Measurements from ENCODE around the gene SLC23A3. TPM values are rescaled to one million over a fixed set of nuclear protein-coding genes. Genes with fewer than 3 reads are reported as not detected.

Gene SLC23A3
- total RNA-seq, 1 donor from 2014 or later: 0.64 TPM

- no peak for ATAC-seq
These were observed 29.1 kb downstream of the SLC23A3 start for GRCh38 chr2:219140722-219141121.

DNA sequence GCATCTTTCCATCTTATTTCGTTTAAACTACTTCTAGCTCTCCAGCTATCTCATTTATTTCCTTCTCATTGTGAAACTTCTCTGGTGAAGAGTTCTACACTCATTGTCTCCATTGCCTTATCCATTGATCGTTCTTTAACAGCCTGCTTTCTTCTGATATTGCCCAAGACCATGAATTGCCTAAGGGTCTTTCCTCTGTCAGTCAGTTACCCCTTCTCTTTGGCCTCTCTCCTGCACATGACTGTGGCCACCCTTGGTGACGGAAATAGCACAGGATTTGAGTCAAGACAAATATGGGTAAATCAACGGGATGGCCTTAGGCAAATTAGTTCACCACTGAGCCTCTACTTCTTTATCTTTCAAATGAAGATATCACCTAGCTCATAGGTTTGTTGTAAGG lies 35.9 kb downstream of the SLC23A3 start:
- ATAC-seq: no peak

- no peak for ATAC-seq
These were observed 38.1 kb downstream of the SLC23A3 start for GRCh38 chr2:219131744-219132143.

GRCh38 chr2:219131327-219131726 lies 38.5 kb downstream of the SLC23A3 start:
- no peak for ATAC-seq

DNA sequence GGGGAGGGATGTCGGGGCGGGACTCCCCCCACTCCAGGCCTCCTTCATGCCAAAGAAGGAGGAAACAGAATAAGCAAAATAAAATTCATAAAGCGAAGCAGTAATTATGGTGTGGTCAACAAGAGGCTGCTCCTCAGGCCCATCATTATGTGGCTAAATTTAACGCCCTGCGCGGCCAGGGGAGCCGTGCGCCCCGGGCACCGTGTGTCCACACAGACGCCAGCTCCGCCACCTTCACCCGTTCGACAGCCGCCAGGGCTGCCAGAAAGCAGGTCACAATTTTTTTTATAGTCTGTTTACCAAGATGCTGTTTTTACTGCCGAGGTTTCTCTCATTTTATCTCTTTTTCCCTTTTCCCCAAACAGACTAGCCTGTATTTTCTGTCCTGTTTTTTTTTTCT lies 40.2 kb downstream of the SLC23A3 start:
- no peak for ATAC-seq

DNA sequence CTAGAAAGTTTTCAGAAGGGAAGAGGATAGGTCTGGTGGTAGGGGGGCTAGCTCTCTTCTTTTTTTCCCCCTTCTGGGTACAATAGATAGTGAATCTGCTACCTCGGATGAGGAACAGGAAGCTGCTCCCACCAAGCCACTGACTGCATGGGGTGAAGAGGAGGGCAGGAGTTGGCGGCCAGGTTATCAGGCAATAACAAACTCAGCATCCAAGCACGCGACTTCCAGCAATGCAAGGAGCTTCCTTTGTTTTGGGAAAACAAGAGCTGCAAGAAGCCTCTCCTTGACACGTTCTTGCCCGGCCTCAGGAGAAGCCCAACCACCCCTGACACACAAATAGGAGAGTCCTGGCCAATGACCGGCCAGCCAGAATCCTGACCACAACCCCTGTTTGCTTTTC lies 41.4 kb downstream of the SLC23A3 start:
- no peak for ATAC-seq

GRCh38 chr2:219127037-219127635 lies 42.7 kb downstream of the SLC23A3 start:
- ATAC-seq: no peak

DNA sequence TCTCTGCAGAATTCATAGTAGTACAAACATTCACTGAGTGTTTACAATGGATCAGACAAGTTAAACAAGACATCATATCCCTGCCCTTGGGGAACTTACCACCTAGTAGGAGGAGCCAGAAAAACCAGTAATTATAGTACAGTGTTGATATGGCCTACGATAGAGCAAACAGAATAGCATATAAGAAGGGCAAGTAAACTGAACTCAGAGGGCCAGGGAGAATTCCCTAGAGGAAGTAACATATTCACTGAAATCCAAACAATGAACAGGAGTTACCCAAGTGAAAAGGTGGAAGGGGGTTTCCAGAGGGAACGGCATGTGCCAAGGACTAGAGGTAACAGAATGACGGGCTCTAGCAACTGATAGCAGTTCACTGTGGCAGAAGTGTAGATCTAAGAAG lies 43.3 kb downstream of the SLC23A3 start:
- ATAC-seq: no peak

- ATAC-seq: no peak
These were observed 44.0 kb downstream of the SLC23A3 start for GRCh38 chr2:219125886-219126270.

DNA sequence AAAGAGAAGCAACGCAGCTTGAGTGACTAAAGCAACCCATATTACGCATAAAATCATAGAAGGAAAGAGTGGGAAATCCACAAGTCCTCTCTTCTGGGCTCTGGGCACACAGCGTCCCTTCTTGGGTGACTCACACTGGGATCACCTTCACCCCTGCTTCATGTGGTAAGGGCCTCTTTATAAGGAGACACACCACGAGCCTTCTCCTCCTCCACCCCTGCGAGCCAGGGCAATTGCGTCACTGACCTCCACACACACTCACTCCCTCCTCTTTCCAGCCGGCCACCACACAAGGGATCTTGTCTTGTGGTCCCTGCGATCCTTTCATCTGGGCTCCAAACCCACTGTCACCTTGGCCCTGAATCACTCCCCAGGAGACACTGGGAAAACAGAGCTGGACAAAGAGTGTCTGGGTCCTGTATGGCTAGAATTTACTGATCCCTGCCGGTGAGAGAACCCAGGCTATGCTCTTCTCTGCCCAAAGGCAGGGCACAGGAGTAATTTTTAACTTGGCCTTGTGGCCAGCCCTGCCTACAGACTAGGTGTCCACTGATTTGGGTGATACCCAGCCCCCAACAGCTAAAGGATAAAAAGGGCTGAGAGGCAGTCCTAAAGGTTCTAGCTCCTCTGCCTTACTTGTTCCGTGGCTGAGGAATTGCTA lies 44.5 kb downstream of the SLC23A3 start:
- ATAC-seq: no peak

GRCh38 chr2:219124381-219125110 lies 45.3 kb downstream of the SLC23A3 start:
- ATAC-seq: no peak

DNA sequence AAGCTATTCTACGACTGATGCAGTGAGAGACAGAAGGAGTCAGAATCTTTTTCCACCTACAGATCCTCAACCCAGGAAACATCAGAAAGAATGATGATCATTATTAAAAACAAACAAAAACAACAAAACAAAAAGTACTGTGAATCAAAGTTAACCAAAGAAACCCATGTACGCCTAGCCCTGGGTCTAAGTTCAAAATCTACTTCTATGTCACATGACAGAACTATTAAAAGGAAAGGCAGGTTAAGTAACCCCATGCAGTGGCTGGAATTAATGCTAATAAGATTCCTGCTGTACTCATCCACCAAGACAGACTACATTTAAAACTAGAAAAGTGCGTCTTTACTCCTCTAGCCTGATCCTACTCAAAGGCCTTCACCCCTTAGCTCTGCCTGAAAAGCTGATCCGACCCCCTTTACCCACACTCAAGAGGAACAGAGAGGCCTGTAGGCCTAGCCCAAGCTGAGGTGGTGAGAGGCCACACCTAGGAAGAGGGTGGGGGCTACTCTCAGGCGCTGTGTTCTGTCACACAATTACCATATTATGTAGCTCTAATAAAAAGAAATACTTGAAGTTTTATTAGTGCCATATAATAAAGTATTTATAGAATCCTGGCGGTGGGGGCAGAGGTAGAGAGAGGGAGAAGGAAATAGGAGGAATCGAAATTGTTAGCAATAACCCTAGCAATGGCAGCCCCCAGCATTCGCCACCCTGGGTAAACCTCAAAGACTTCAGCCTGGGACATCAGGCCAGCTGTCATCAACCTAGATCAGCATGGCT lies 46.3 kb downstream of the SLC23A3 start:
- no peak for ATAC-seq

DNA sequence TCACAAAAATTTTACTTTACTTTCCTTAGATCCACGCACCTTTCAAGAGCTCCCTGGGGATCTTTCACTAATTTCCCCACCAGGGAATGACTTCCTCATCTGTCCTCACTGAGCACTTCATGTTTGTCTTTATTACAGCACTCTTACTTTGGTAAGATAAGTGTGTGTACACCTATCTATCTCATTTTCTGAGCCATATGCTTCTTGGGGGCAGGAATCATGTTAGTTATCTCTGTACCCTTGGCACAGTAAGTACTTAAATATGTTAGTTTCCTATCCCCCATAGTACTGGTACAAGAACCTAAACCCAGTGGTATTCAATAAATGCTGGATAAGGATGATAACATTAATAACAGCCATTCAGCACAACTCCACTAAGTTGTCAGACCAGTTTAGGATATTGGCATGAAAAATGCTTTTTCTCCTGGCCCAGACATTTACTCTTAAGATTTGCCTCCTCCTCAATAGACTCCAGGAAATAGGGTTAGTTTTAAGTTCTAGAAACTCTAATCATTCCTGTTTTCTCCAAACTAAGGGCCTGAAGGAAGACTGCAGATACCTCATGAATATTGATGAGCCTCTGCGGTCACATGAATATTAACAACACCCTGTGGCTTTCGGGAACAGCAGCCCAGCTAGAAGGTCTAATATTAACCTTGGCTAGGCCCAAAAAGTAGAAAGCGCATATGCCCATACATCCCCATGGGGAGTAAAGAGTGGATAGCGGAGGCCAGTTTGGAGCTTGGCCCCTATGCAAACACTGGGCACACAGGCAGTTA lies 47.4 kb downstream of the SLC23A3 start:
- ATAC-seq: peak; percentile 51

- no peak for ATAC-seq
These were observed 49.7 kb downstream of the SLC23A3 start for GRCh38 chr2:219120082-219120481.

DNA sequence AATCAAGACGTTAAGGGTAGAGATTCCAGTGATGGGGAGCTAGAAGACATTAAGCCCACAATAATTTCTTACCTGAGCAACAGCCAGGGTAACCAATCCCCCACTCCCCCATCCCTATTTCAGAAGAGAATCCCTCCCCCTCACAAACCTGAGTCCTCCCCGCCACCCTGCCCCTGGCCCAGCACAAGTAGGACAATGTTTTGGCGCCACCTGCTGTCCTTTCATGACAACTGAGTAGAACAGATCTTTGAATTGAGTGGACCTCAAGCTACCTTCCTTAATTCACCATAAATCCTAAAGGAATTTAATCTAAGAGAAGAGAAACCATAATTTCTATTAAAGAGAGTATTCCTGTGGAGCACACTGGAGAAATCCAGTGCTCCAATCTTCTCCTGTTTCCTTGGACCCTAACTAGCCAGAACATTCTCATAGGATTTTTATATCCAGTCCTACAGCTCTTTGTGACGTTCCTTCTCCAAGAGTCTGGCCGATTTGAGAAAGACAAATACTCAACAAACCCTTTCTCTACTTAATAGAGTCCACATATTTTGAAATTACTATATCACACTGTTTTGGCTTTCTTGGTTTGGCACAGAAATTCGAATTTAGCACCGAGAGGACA lies 50.3 kb downstream of the SLC23A3 start:
- peak; percentile 33 for ATAC-seq

DNA sequence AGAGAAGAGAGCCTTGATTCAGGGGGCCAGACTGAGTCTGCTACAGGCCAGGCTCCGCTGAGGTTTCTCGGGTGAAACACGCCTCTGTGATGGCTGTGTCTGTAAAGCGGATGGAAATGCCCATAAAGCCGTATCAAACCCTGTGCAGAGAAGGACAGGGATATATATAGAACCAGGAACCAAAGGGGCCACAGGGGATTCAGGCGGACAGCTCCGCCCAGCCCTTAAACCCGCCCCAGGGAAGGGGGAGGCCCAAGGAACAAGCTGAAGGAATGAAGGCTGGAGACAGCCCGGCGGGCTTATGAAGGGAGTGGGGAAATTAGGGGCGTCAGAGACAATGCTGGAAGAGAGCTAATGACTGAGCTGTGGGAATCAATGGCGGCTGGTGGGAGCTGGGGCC lies 51.3 kb downstream of the SLC23A3 start:
- ATAC-seq: no peak

- ATAC-seq: no peak
These were observed 52.8 kb downstream of the SLC23A3 start for GRCh38 chr2:219116776-219117646.

DNA sequence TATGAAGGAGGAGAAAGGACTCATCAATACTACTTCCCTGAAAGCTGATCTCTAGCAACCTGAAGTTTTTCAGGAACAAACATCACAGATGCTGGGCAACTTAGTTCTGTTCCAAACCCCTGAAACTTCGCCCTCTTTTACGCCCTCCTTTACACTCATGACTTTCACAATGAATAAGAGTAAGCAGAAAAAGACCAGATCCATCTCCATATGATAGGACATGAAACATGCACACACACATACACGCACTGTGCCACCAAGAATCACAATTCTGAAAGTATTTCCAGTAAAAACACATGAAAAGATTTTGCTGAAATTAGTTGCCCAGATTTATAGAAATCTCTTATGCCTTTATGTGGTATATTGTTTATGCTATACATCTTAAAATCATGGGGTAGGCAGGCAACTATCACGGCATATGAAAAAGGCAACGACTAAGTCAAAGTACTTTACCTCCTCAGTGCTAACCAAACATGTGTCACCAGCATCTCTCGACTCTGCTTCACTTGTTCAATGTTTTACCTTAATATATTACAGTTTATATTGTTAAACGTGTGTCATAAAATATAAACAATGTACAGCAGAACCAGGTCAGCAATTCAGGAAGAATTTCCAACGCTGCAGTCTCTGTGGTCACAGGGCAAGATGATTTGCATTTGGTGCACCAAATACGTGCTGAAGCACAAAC lies 57.0 kb downstream of the SLC23A3 start:
- no peak for ATAC-seq

DNA sequence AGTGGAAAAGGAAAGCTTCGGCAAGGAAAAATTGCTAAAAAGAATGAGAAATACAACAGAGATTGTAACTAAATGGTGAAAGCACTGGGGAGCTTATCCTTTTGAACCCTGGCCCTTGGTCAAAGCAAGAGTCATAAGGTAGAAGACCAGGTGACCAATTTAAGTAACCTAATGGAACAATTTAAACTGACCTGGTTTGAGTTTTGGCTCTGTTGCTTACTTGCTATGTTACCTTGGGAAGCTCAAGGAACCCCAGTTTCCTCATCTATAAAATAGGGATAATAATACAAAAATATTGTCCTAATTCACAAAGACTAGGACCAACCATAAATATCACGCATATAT lies 57.8 kb downstream of the SLC23A3 start:
- ATAC-seq: no peak
